ENCODE results near the gene PTCH2.

Gene PTCH2

GRCh38 chr1:44842862-44843655 is at the start of gene PTCH2:
Gene PTCH2 (minus strand): TSS chr1:44843253. CDS start chr1:44842932, 321 bp downstream.
- no peaks in the 10 kb centered on the region for H3K36me3 ChIP-seq (replicated peaks)
- no peaks in the 10 kb centered on the region for H3K9me3 ChIP-seq
- H3K4me3 ChIP-seq, result peak within 1 kb of the TSS; percentile 56
- H3K4me1 ChIP-seq, result peaks cover 5% of the 10 kb centered on the region
- H3K27me3 ChIP-seq (ENCODE audit: low read depth), result no peaks in the 10 kb centered on the region
- in situ Hi-C loops (cut with MboI; ENCODE audit: low sequenced_read_pairs), result no loop called here
- peak; percentile 82 to 94 for DNase-seq (ENCODE audit: low spot score in 2 of 2)

GRCh38 chr1:44890007-44890406 is 47.0 kb upstream of the PTCH2 start:
- no peak for DNase-seq (ENCODE audit: low spot score in 2 of 2)
- Histone ChIP-seq H3K4me3 (no peak overlapping the region), H3K27me3 (ENCODE audit: low read depth) (no peaks in the 10 kb centered on the region), H3K4me1 (peaks cover 5% of the 10 kb centered on the region), H3K36me3 (replicated peaks) (peaks cover 5% of the 10 kb centered on the region), H3K9me3 (no peaks in the 10 kb centered on the region)
- in situ Hi-C loops (cut with MboI; ENCODE audit: low sequenced_read_pairs), result no loop called here

- DNase-seq (ENCODE audit: low spot score in 2 of 2), result no peak
- Histone ChIP-seq H3K27me3 (ENCODE audit: low read depth) (no peaks in the 10 kb centered on the region), H3K9me3 (peaks cover 5% of the 10 kb centered on the region; the same call in 1 of the 2 replicates), H3K4me3 (no peak overlapping the region), H3K4me1 (peaks cover 18% of the 10 kb centered on the region), H3K36me3 (replicated peaks) (peaks cover 11% of the 10 kb centered on the region; the same call in 1 of the 2 replicates)
- in situ Hi-C loops (cut with MboI; ENCODE audit: low sequenced_read_pairs), result no loop called here
These were observed 42.4 kb upstream of the PTCH2 start for GRCh38 chr1:44885406-44885805.

GRCh38 chr1:44884746-44885145 is 41.7 kb upstream of the PTCH2 start:
- peaks cover 5% of the 10 kb centered on the region; the same call in 1 of the 2 replicates for H3K9me3 ChIP-seq
- peaks cover 11% of the 10 kb centered on the region; the same call in 1 of the 2 replicates for H3K36me3 ChIP-seq (replicated peaks)
- peaks cover 18% of the 10 kb centered on the region for H3K4me1 ChIP-seq
- H3K27me3 ChIP-seq (ENCODE audit: low read depth), result no peaks in the 10 kb centered on the region
- peak; percentile 22 to 72 for DNase-seq (ENCODE audit: low spot score in 2 of 2)
- in situ Hi-C loops (cut with MboI; ENCODE audit: low sequenced_read_pairs), result no loop called here
- no peak overlapping the region for H3K4me3 ChIP-seq

- Histone ChIP-seq H3K4me3 (no peak overlapping the region), H3K36me3 (replicated peaks) (peaks cover 16% of the 10 kb centered on the region), H3K9me3 (peaks cover 5% of the 10 kb centered on the region; the same call in 1 of the 2 replicates), H3K4me1 (peaks cover 18% of the 10 kb centered on the region), H3K27me3 (ENCODE audit: low read depth) (no peaks in the 10 kb centered on the region)
- no peak for DNase-seq (ENCODE audit: low spot score in 2 of 2)
- in situ Hi-C loops (cut with MboI; ENCODE audit: low sequenced_read_pairs), result no loop called here
These were observed 38.1 kb upstream of the PTCH2 start for GRCh38 chr1:44881011-44881632.

GRCh38 chr1:44874155-44874554 is 31.1 kb upstream of the PTCH2 start:
- DNase-seq (ENCODE audit: low spot score in 2 of 2), result no peak
- H3K27me3 ChIP-seq (ENCODE audit: low read depth), result no peaks in the 10 kb centered on the region
- H3K4me3 ChIP-seq, result no peak overlapping the region
- H3K36me3 ChIP-seq (replicated peaks), result peaks cover 30% of the 10 kb centered on the region
- H3K9me3 ChIP-seq, result no peaks in the 10 kb centered on the region
- in situ Hi-C loops (cut with MboI; ENCODE audit: low sequenced_read_pairs), result no loop called here
- peaks cover 4% of the 10 kb centered on the region for H3K4me1 ChIP-seq

- Histone ChIP-seq H3K27me3 (ENCODE audit: low read depth) (no peaks in the 10 kb centered on the region), H3K9me3 (no peaks in the 10 kb centered on the region), H3K36me3 (replicated peaks) (peaks cover 20% of the 10 kb centered on the region), H3K4me3 (no peak overlapping the region), H3K4me1 (peaks cover 4% of the 10 kb centered on the region)
- no peak for DNase-seq (ENCODE audit: low spot score in 2 of 2)
- in situ Hi-C loops (cut with MboI; ENCODE audit: low sequenced_read_pairs), result no loop called here
These were observed 27.0 kb upstream of the PTCH2 start for GRCh38 chr1:44870096-44870495.

GRCh38 chr1:44867801-44868200 is 24.7 kb upstream of the PTCH2 start:
- no peaks in the 10 kb centered on the region for H3K4me1 ChIP-seq
- in situ Hi-C loops (cut with MboI; ENCODE audit: low sequenced_read_pairs), result no loop called here
- no peaks in the 10 kb centered on the region for H3K27me3 ChIP-seq (ENCODE audit: low read depth)
- H3K4me3 ChIP-seq, result no peak overlapping the region
- H3K9me3 ChIP-seq, result no peaks in the 10 kb centered on the region
- peaks cover 25% of the 10 kb centered on the region for H3K36me3 ChIP-seq (replicated peaks)
- no peak for DNase-seq (ENCODE audit: low spot score in 2 of 2)

GRCh38 chr1:44862829-44863401 is 19.9 kb upstream of the PTCH2 start:
- in situ Hi-C loops (cut with MboI; ENCODE audit: low sequenced_read_pairs), result no loop called here
- peaks cover 10% of the 10 kb centered on the region for H3K36me3 ChIP-seq (replicated peaks)
- DNase-seq (ENCODE audit: low spot score in 2 of 2), result no peak

GRCh38 chr1:44860891-44861425 is 17.9 kb upstream of the PTCH2 start:
- in situ Hi-C loops (cut with MboI; ENCODE audit: low sequenced_read_pairs), result no loop called here
- Histone ChIP-seq H3K9me3 (no peaks in the 10 kb centered on the region), H3K27me3 (ENCODE audit: low read depth) (no peaks in the 10 kb centered on the region), H3K4me3 (no peak overlapping the region), H3K4me1 (no peaks in the 10 kb centered on the region), H3K36me3 (replicated peaks) (peaks cover 18% of the 10 kb centered on the region)
- DNase-seq (ENCODE audit: low spot score in 2 of 2), result no peak

More at GRCh38 chr1:44862829-44863401, 19.9 kb upstream of the PTCH2 start:
- Histone ChIP-seq H3K27me3 (ENCODE audit: low read depth) (no peaks in the 10 kb centered on the region), H3K4me1 (no peaks in the 10 kb centered on the region), H3K9me3 (no peaks in the 10 kb centered on the region), H3K4me3 (no peak overlapping the region)

GRCh38 chr1:44860331-44860730 is 17.3 kb upstream of the PTCH2 start:
- no peaks in the 10 kb centered on the region for H3K27me3 ChIP-seq (ENCODE audit: low read depth)
- no peaks in the 10 kb centered on the region for H3K9me3 ChIP-seq
- H3K4me3 ChIP-seq, result no peak overlapping the region
- no peak for DNase-seq (ENCODE audit: low spot score in 2 of 2)
- peaks cover 18% of the 10 kb centered on the region for H3K36me3 ChIP-seq (replicated peaks)
- no peaks in the 10 kb centered on the region for H3K4me1 ChIP-seq
- in situ Hi-C loops (cut with MboI; ENCODE audit: low sequenced_read_pairs), result no loop called here

- H3K9me3 ChIP-seq, result no peaks in the 10 kb centered on the region
These were observed 14.4 kb upstream of the PTCH2 start for GRCh38 chr1:44857446-44857845.

GRCh38 chr1:44855742-44856141 is 12.7 kb upstream of the PTCH2 start:
- Histone ChIP-seq H3K27me3 (ENCODE audit: low read depth) (no peaks in the 10 kb centered on the region), H3K4me1 (no peaks in the 10 kb centered on the region), H3K9me3 (no peaks in the 10 kb centered on the region), H3K4me3 (no peak overlapping the region), H3K36me3 (replicated peaks) (peaks cover 10% of the 10 kb centered on the region)
- in situ Hi-C loops (cut with MboI; ENCODE audit: low sequenced_read_pairs), result no loop called here
- no peak for DNase-seq (ENCODE audit: low spot score in 2 of 2)

More at GRCh38 chr1:44857446-44857845, 14.4 kb upstream of the PTCH2 start:
- no peaks in the 10 kb centered on the region for H3K4me1 ChIP-seq
- H3K27me3 ChIP-seq (ENCODE audit: low read depth), result no peaks in the 10 kb centered on the region
- no peak overlapping the region for H3K4me3 ChIP-seq
- in situ Hi-C loops (cut with MboI; ENCODE audit: low sequenced_read_pairs), result no loop called here
- H3K36me3 ChIP-seq (replicated peaks), result peaks cover 10% of the 10 kb centered on the region
- DNase-seq (ENCODE audit: low spot score in 2 of 2), result no peak

- Histone ChIP-seq H3K4me3 (no peak overlapping the region), H3K36me3 (replicated peaks) (peaks cover 10% of the 10 kb centered on the region), H3K4me1 (no peaks in the 10 kb centered on the region), H3K9me3 (no peaks in the 10 kb centered on the region), H3K27me3 (ENCODE audit: low read depth) (no peaks in the 10 kb centered on the region)
- no peak for DNase-seq (ENCODE audit: low spot score in 2 of 2)
- in situ Hi-C loops (cut with MboI; ENCODE audit: low sequenced_read_pairs), result no loop called here
These were observed 11.9 kb upstream of the PTCH2 start for GRCh38 chr1:44854970-44855369.

All from HAP-1 (cell line).